ENCODE measurements around the gene GLIS1.

The GLIS1 gene

DNA sequence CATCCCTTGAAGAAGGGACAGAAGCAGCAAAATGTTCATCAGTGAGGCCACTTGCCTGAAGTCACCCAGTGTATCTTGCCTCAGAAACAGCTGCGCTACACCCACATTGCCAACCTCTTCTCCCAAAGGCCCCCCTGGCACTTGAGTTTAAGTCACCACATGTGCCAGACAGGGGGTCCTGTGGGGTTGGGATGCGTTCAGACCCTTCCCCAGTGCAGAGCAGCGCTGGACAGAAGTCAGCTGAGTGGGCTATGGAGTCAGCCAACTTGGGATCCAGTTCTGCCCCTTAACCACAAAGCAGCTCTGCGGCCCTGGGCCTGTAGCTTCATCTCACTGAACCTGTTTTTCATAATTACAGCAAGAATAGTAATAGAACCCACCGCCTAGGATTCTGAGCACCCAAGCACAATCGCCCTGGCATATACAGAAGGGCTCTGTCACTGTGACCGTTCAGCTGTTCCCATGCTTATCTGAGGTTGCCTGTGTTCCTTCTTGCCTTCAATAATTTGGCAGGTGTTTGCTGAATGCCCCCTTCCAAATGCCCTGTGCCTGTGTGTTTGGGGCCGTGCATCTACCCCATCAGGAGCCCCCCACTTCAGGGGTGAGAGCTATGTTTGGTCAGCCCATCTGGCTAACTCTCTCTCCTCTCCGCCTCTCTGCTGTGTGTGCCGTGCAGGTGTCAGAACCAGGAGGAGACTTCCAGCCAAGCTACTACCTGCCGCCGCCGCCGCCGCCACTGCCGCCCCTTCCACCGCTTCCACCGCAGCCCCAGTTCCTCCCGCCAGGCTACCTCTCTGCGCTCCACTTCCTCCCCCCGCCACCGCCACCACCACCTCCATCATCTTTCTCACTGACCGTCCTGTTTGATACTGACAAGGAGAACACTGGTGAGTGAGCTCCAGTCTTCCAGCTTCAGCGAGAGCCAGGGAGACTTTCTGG is 274.7 kb downstream of the GLIS1 start:
- no peak for DNase-seq (ENCODE audit: low read depth in 3 of 3)

DNA sequence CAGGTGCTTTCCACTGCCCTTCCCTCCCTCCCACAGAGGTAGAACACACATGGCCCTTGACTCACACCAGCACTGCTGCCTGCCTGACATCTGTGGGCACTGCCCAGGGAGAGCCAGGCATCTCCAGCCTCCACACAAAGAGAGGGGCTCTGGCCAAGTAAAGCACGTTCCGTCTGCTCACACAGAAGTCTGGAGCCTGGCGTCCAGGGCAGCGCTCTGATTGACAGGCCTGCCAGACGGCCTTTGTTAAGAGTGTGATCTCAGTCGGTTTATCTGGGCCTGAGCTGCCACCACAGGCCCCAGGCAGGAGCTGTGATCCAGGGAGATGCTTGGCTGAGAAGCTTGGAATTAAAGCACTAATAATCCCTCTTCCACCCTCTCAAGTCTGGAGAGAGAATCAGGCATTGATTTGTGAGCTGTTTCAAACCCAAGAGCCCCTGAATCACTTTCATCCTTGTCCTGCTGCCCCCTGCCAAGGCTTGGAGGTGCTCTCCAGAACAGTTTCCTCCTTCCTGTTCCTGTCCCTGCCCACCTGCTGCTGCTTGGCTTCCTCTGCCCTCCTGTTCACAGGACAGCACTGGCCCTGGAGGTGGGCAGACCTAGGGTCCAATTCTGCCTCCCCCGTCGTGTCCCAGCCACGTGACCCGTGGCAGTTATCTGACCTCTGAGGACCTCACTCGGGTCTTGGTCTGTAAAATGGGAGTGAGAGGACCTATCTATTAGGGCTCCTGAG is 276.0 kb downstream of the GLIS1 start:
- DNase-seq (ENCODE audit: low read depth in 3 of 3), result no peak

DNA sequence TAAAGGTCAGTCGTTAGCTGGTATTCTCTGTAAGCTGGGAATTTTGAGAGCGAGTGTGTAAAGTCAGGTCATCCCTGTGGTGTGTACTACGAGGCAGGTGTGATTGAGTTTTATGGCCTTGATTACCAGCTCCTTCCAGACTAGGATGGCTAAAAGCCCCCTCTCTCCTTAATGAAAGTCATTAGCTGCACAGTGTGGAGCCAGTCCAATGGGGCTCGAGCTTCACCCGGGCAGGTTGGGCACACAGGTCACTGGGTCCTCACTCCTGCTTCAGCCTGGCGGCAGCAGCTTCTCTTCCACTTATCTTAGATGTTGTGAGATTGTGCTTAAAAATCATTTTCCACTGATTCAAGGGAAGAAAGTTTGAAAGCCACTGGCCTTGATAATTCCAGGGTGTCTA is 276.8 kb downstream of the GLIS1 start:
- DNase-seq (ENCODE audit: low read depth in 3 of 3), result no peak

DNA sequence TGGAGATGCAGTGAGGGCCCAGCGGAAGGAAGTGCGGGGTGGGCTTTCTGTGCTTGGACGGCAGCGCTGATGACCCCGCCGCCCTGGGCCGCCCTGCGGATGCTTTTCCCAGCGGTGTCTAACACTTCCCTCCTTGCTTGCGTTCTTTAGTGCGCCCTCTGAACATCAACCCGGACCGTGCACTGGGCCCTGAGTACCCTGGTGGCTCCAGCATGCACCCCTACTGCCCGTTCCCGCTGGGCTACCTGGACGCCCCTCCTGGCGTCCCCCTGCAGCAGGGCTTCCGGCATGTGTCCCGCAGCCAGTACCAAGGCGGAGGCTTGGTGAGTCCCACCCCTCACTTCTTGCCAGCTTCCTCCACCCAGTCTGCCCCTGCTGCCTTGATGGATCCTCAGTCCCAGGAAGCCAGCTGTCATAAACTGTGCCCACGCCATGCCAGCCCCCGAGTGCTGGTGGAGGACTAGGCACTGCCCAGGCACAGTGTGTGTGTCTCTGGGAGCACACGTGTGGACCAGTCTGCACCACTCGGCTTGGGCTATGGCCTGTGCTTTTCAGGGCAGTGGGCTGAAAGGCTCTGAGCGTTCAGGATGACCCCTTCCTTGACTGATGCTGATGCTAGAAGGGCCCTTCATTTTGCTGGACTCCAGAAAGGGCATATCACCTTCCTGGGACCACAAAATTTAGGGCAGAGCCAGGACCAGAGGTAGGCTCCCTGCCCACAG is 277.5 kb downstream of the GLIS1 start:
- DNase-seq (ENCODE audit: low read depth in 3 of 3), result no peak

DNA sequence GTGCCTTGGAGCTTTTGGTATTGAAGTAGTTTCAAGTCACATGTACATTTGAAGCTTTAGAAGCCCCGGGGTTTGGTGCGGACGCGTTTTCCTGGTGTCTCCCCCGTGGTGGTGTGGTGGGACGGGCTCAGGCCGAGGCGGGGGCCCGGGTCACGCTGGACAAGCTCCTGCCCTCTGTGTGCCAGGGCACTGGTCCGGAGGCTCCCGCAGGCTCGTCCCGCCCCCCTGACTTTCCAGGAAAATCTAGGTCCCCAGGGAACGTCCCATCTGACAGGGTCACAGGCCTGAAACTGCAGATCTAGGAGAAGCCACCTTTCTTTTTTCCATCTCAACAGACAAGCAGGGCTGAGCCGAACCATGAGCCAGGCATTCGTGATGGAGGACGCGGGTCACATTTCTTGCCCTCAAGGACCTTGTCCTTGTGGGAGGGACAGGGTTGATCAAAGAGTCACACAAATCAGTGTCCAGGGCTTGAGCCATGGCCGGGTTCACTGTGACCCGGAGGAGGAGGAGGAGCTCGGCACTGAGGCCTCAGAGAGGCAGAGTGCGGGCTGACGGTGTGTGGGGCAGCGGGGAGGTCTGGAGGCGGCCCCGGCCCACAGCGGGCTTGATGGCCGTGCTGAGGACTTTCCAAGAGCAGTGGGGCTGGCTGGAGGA is 278.2 kb downstream of the GLIS1 start:
- DNase-seq (ENCODE audit: low read depth in 3 of 3), result no peak

DNA sequence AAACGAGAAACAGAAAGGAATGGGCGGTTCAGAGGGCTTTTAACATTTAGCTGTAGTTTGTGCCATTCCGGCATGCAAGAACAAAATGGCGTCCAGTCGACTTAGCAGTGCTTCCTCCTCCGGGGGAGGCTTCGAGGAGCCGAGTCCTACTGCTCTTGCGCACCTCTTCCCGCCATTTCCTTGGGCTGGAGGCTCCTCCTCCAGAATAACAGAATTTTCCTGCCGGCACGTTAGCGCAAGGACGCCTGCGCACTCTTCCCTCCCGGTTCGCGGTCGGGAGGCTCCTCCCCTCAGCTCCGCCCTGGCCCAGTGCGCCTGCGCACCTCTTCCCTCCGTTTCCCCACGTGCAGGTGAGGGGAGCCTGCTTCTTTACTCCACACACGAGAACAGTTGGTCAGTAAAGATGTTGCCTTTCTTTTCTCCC is 278.7 kb downstream of the GLIS1 start:
- no peak for DNase-seq (ENCODE audit: low read depth in 3 of 3)

DNA sequence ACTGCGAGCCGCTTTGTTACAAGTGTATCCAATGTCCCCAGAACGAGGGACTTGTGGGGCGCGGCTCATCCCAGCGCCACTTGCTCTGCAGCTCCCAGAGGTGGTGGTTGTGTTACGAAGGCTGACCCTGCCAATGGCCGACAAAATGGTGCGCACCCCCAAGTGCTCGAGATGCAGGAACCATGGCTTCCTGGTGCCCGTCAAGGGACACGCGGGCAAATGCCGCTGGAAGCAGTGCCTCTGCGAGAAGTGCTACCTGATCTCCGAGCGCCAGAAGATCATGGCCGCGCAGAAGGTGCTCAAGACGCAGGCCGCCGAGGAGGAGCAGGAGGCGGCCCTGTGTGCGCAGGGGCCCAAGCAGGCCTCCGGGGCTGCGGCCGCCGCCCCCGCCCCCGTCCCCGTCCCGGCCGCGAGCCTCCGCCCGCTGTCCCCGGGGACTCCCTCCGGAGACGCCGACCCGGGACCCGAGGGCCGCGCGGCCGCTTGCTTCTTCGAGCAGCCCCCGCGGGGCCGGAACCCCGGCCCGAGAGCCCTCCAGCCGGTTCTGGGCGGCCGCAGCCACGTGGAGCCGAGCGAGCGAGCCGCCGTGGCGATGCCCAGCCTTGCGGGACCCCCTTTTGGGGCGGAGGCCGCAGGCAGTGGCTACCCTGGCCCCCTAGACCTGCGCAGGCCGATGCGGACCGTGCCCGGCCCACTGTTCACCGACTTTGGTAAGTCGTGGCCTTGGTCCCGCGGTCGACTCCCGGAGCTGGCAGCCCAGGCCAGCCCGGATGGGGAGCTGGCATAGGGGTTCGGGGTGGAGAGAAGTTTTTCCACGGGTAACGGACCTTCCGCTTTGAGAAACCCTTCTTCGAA is 279.4 kb downstream of the GLIS1 start, which contains the start of gene DMRTB1:
DMRTB1 (plus strand) TSS at position 79 of the 855 bp plus-strand sequence; CDS start at position 134, 55 bp downstream.
- DNase-seq (ENCODE audit: low read depth in 3 of 3), result no peak

DNA sequence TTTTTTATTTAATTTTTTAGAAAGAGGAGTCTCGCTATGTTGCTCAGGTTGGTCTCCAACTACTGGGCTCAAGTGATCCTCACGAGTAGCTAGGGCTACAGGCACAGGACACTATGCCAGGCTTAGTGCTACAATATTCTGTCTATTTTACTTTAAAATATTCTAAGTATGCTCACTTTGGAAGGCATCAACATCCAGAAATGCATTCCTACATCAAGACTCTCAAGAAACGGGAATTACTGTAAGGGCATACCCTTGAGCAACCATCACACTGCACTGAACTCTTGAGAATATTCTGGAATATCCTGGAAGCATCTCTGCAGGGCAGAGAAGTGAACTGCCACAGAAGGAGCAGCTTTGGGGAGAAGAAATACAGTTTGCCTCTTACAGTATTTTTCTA is 280.3 kb downstream of the GLIS1 start:
- no peak for DNase-seq (ENCODE audit: low read depth in 3 of 3)

Measured in stimulated activated CD4-positive, alpha-beta T cell treated with anti-CD3 and anti-CD28 coated beads, TNF-alpha, amount 100 ng/mL, for 4 hours (primary cell).